WTC11 (cell line): ENCODE measurements around the gene MAPKAPK3.

Source experiments
- CREM ChIP-seq: sonication (generic); formaldehyde crosslinking; IDR thresholded peaks from 2 replicates; pipeline ENCODE4 v1.8.1; 2022; ENCODE audit warnings: mild to moderate bottlenecking, missing genetic modification reagents, moderate library complexity
- CTCF ChIP-seq: fragments of 200-600 bp; IDR thresholded peaks from 2 replicates; pipeline ENCODE4 v1.8.0; 2022; ENCODE audit warnings: antibody characterized with exemption
- GRHL2 ChIP-seq: fragments of 250-450 bp; sonication (Bioruptor Pico); IDR thresholded peaks from 2 replicates; pipeline ENCODE4 v1.8.0; 2022; ENCODE audit warnings: mild to moderate bottlenecking, moderate library complexity; ENCODE audit not compliant: insufficient replicate concordance, severe bottlenecking
- NFYB ChIP-seq: sonication (generic); formaldehyde crosslinking; conservative IDR thresholded peaks from 2 replicates; pipeline ENCODE4 v1.8.0; 2022; ENCODE audit warnings: low read depth, missing genetic modification reagents
- SP1 ChIP-seq: sonication (generic); formaldehyde crosslinking; conservative IDR thresholded peaks from 2 replicates; pipeline ENCODE4 v1.8.1; 2022; ENCODE audit warnings: missing genetic modification reagents
- ZNF281 ChIP-seq: sonication (generic); formaldehyde crosslinking; IDR thresholded peaks from 2 replicates; pipeline ENCODE4 v1.8.0; 2023; ENCODE audit warnings: mild to moderate bottlenecking, missing genetic modification reagents
- ZNF512 ChIP-seq: sonication (generic); formaldehyde crosslinking; IDR thresholded peaks from 2 replicates; pipeline ENCODE4 v1.8.1; 2022; ENCODE audit warnings: missing genetic modification reagents, borderline replicate concordance

- TF ChIP-seq GRHL2 (CRISPR knock-in tag) = no peak
- TF ChIP-seq SP1 (CRISPR knock-in tag) = no peak
- no peak for TF ChIP-seq NFYB (CRISPR knock-in tag)
- no peak for TF ChIP-seq CREM (CRISPR knock-in tag)
- TF ChIP-seq ZNF512 = no peak
- no peak for TF ChIP-seq CTCF
- TF ChIP-seq ZNF281 (CRISPR knock-in tag) = no peak
Observed at GRCh38 chr3:50651920-50652529, 35.1 kb downstream of the MAPKAPK3 start.
